Left renal cortex interstitium (tissue), 4 donors: ENCODE measurements around the gene PAIP1. TPM values are rescaled to one million over a fixed set of nuclear protein-coding genes. Genes with fewer than 3 reads are reported as not detected.

Experiments
- polyA plus RNA-seq, 4 donors: library from polyadenylated mRNA; unstranded; fragments of 120-200 nt; gene quantifications; one replicate each; pipeline ENCODE4 v1.2.1, GENCODE V29; 2013; ENCODE audit not compliant: insufficient read length in 4 of 4

Gene PAIP1
- polyA plus RNA-seq, 4 donors: 129 to 190 (median 161) TPM

Other genes starting within 250 kb of the PAIP1 start
- gene HMGCS1, start 243.7 kb downstream of the PAIP1 start, polyA plus RNA-seq: 100 to 1,000 TPM; 110 to 141 (median 113) TPM
- 1 to 10 TPM; 2.2 to 4.8 (median 3.3) TPM for gene CCL28, start 144.7 kb downstream of the PAIP1 start, polyA plus RNA-seq
- 10 to 100 TPM; 16.4 to 20.5 (median 19.2) TPM for gene TMEM267, start 73.2 kb downstream of the PAIP1 start, polyA plus RNA-seq
- gene C5orf34, start 41.9 kb downstream of the PAIP1 start, polyA plus RNA-seq: 1 to 10 TPM; 4.2 to 7.6 (median 6.2) TPM
- 100 to 1,000 TPM; 103 to 115 (median 113) TPM for gene NNT, start 46.1 kb upstream of the PAIP1 start, polyA plus RNA-seq